K562 (cell line): ENCODE results near the gene UBA52. TPM values are rescaled to one million over a fixed set of nuclear protein-coding genes. Genes with fewer than 3 reads are reported as not detected.

ENCODE experiments used
- ATAC-seq: fragments of 200-7000 bp; cut with Tn5 transposase; 3 replicates; pipeline ENCODE4 v1.9.1; 2020; ENCODE audit warnings: moderate library complexity
- BruUV-seq: library from RNA; stranded (reverse); fragments of 400-500 nt; replicated peaks from 2 replicates; lab custom pipeline; 2021; lab: Mats Ljungman, UMichigan
- CTCF ChIA-PET: fragments of 300-600 bp; formaldehyde crosslinking; extraction: SDS; loops from one replicate; lab custom pipeline; 2021; ENCODE audit warnings: low intra/inter-chr PET ratio; lab: Yijun Ruan, JAX
- POLR2A ChIA-PET: fragments of 300-600, 350-650 bp; sonication (Branson Sonifier 250); formaldehyde crosslinking; extraction: SDS; loops from one replicate; lab custom pipeline; 2021; ENCODE audit warnings: antibody characterized with exemption, inconsistent platforms; lab: Yijun Ruan, JAX
- DNase-seq, 4 experiments: peaks; one replicate each; pipeline versions ENCODE4 v3.0.0 to v3.0.0-alpha.2; 2011 to 2018; ENCODE audit warnings: low spot score in 3 of 4, mixed read lengths in 3 of 4; ENCODE audit errors: extremely low read depth in 1 of 4
- FAIRE-seq: peaks from 2 replicates; lab custom pipeline; 2011; peaks lifted over from hg19 to GRCh38; lab: Jason Lieb, UNC
- H2AFZ ChIP-seq: 2 replicates; pipeline ENCODE4 v1.6.0; 2011; ENCODE audit warnings: low read depth, low read length, control low read depth, inconsistent platforms
- H3K27ac ChIP-seq: fragments of 200-600 bp; 3 replicates; pipeline ENCODE4 v1.8.0; 2011; ENCODE audit warnings: low read depth, mild to moderate bottlenecking, control low read depth, inconsistent platforms, low read length, moderate library complexity, mixed read lengths; ENCODE audit errors: extremely low read depth
- H3K27me3 ChIP-seq, 2 experiments: fragments of 300-600 bp in 1 of 2; 2 replicates in 1 of 2; 3 replicates in 1 of 2; pipeline versions ENCODE4 v1.6.0 to v1.8.0; 2011; ENCODE audit warnings: inconsistent platforms in 2 of 2, low read length in 2 of 2, mild to moderate bottlenecking in 1 of 2, mixed read lengths in 1 of 2, moderate library complexity in 1 of 2; ENCODE audit not compliant: control insufficient read depth in 2 of 2, insufficient read depth in 2 of 2
- H3K36me3 ChIP-seq: fragments of 300-600 bp; 3 replicates; pipeline ENCODE4 v1.8.0; 2011; ENCODE audit warnings: mild to moderate bottlenecking, low read length, inconsistent platforms; ENCODE audit not compliant: control insufficient read depth, insufficient read depth
- H3K4me1 ChIP-seq, 2 experiments: fragments of 200-600 bp in 1 of 2; replicated peaks in 1 of 2; 2 replicates in 1 of 2; 3 replicates in 1 of 2; pipeline versions ENCODE4 v1.5.1 to v1.8.0; 2011; ENCODE audit warnings: inconsistent platforms in 2 of 2, low read length in 2 of 2, mild to moderate bottlenecking in 1 of 2, mixed read lengths in 1 of 2, moderate library complexity in 1 of 2; ENCODE audit not compliant: control insufficient read depth in 2 of 2, insufficient read depth in 2 of 2
- H3K4me2 ChIP-seq: 2 replicates; pipeline ENCODE4 v1.6.1; 2011; ENCODE audit warnings: low read length, control low read depth, inconsistent platforms, mixed read lengths; ENCODE audit not compliant: insufficient read depth
- H3K4me3 ChIP-seq: fragments of 200-600 bp; sonication (generic), shearing (Covaris generic); 2 replicates; pipeline ENCODE4 v1.5.1; 2016; ENCODE audit warnings: control low read depth, inconsistent platforms
- H3K79me2 ChIP-seq: fragments of 200-600 bp; 3 replicates; pipeline ENCODE4 v1.8.0; 2011; ENCODE audit warnings: low read length, inconsistent platforms; ENCODE audit not compliant: control insufficient read depth, insufficient read depth
- H3K9ac ChIP-seq, 2 experiments: 2 replicates each; pipeline versions ENCODE4 v1.6.0 to v1.6.1; 2011; ENCODE audit warnings: low read depth in 2 of 2, low read length in 2 of 2, control low read depth in 1 of 2, inconsistent platforms in 1 of 2, mild to moderate bottlenecking in 1 of 2, mixed read lengths in 1 of 2; ENCODE audit not compliant: insufficient read depth in 1 of 2
- H3K9me1 ChIP-seq: one replicate; pipeline ENCODE4 v1.6.0; 2011; ENCODE audit warnings: inconsistent platforms, mild to moderate bottlenecking, low read length, moderate library complexity; ENCODE audit not compliant: control insufficient read depth, insufficient read depth
- H3K9me3 ChIP-seq: replicated peaks from 2 replicates; pipeline ENCODE4 v1.5.1; 2011; ENCODE audit warnings: low read depth, low read length, inconsistent platforms; ENCODE audit not compliant: control insufficient read depth, insufficient read depth
- H4K20me1 ChIP-seq: replicated peaks from 2 replicates; pipeline ENCODE4 v1.6.1; 2011; ENCODE audit warnings: low read length, inconsistent platforms, mixed read lengths; ENCODE audit not compliant: control insufficient read depth, insufficient read depth
- PCBP1 ChIP-seq: fragments of 200-400 bp; formaldehyde crosslinking; IDR thresholded peaks from 2 replicates; pipeline ENCODE4 v1.6.1; 2018; ENCODE audit warnings: mild to moderate bottlenecking, low read depth, low read length; ENCODE audit not compliant: poor library complexity, severe bottlenecking
- SIN3B ChIP-seq: fragments of 450-650 bp; IDR thresholded peaks from 2 replicates; pipeline ENCODE4 v1.6.1; 2017; ENCODE audit warnings: low read depth, mild to moderate bottlenecking, moderate library complexity
- SPI1 ChIP-seq: IDR thresholded peaks from 2 replicates; pipeline ENCODE4 v1.6.1; 2011; ENCODE audit warnings: low read depth, low read length, control low read depth, borderline replicate concordance
- ZFP36 ChIP-seq: fragments of 150-350 bp; IDR thresholded peaks from 2 replicates; pipeline ENCODE4 v1.6.1; 2018; ENCODE audit warnings: low read length, low read depth; ENCODE audit not compliant: partially characterized antibody
- ZNF121 ChIP-seq: sonication (generic); formaldehyde crosslinking; conservative IDR thresholded peaks from 2 replicates; pipeline ENCODE4 v1.8.0; 2022; ENCODE audit warnings: missing genetic modification reagents
- ZNF384 ChIP-seq: IDR thresholded peaks from 2 replicates; pipeline ENCODE4 v1.6.1; 2012; ENCODE audit warnings: low read depth, low read length, improper control_type of control experiment
- WGBS: fragments of 100-300 bp; shearing (Covaris generic); methylation state at CpG from one replicate; pipeline ENCODE4 v1.1.6; 2016; ENCODE audit warnings: low coverage, mixed read lengths; ENCODE audit not compliant: insufficient coverage; ENCODE audit errors: missing lambda C conversion rate; 5-methylcytosine and 5-hydroxymethylcytosine counted together
- in situ Hi-C: fragments of 300-500 bp; cut with MboI; formaldehyde crosslinking; loops from 4 replicates; pipeline ENCODE4 v1.15.0; 2018; ENCODE audit warnings: inconsistent platforms, mixed read lengths
- intact Hi-C: fragments of 100-400 bp; cut with micrococcal nuclease; formaldehyde crosslinking; loops from 2 replicates; pipeline ENCODE4 v1.14.2; 2022
- polyA plus RNA-seq, 8 experiments: library from polyadenylated mRNA; depleted of rRNA in 4 of 8; stranded (reverse) in 5 of 8; unstranded in 3 of 8; fragments of >200 nt; fragmentation: Nextera tagmentation in 2 of 8; fragmentation: Illumina TruSeq in 1 of 8; extraction: Ambion mirVana in 2 of 8; extraction: Trizol in 1 of 8; gene quantifications; 2 replicates each; pipeline versions ENCODE4 v1.2.1 to v1.2.3, GENCODE V29; 2011 to 2014; ENCODE audit warnings: inconsistent platforms in 1 of 8, missing spikeins in 1 of 8
- total RNA-seq, 7 experiments: library from RNA; depleted of rRNA in 6 of 7; stranded (reverse); fragments of >200 nt in 6 of 7; fragmentation: Illumina TruSeq in 2 of 7; extraction: Trizol in 2 of 7; gene quantifications; 2 replicates each; pipeline versions ENCODE4 v1.2.1 to v1.2.3, GENCODE V29; 2011 to 2021; ENCODE audit warnings: low replicate concordance in 1 of 7

Gene UBA52
- total and polyA plus RNA-seq, 9 of the 15 experiments (the other 6 are each of a cell fraction or from before 2014, with no cell fraction given) = 1,110 to 2,751 (median 1,733) TPM

GRCh38 chr19:18558604-18559003 is 13.1 kb upstream of the UBA52 start:
- Histone ChIP-seq H3K4me3 (peak overlapping the region; percentile 77), H3K9me1 (no peaks in the 10 kb centered on the region), H3K4me1 (peaks cover 8 to 18% of the 10 kb centered on the region in 2 experiments; a peak in 4 of 5 replicates), H3K27ac (peak overlapping the region; percentile 81), H4K20me1 (no peaks in the 10 kb centered on the region), H3K79me2 (peaks cover 44% of the 10 kb centered on the region), H3K9me3 (no peaks in the 10 kb centered on the region), H3K27me3 (no peaks in the 10 kb centered on the region), H2AFZ (no peak overlapping the region), H3K9ac (peak overlapping the region; percentile 78 to 97), H3K36me3 (peaks cover 37% of the 10 kb centered on the region; the same call in 2 of the 3 replicates), H3K4me2 (peak overlapping the region; percentile 96)
- CTCF ChIA-PET = no interaction called here
- 11% methylated on average over 3 of the region's 3 CpGs for WGBS
- FAIRE-seq = peak; percentile 63
- no TSS peak for BruUV-seq
- peak in 1 of 4 experiments; percentile 40 for DNase-seq
- intact Hi-C loops (loop anchor here (5.0 kb wide), 1 partner anchor 36 kb away; the partner anchor contains the start of gene ELL), in situ Hi-C loops (no loop called here)
- ATAC-seq = peak; percentile 18
- TF ChIP-seq ZNF121 (CRISPR knock-in tag) = 0 out of 2 replicates have a peak, but pooled peaks have one; percentile 5
- no peak for TF ChIP-seq SIN3B
- TF ChIP-seq ZNF384 = peak; percentile 61
- TF ChIP-seq PCBP1 = no peak
- TF ChIP-seq SPI1 = peak; percentile 47; the same call in 1 of the 2 replicates
- peak; percentile 95 for TF ChIP-seq ZFP36
- POLR2A ChIA-PET = interaction anchor here (0.7 to 4.7 kb wide), 9 partner anchors 12 to 73 kb away, joined by 3 to 49 read pairs (median 9); partner anchors contain the start of genes FKBP8, REX1BD and UBA52
